CD4-positive, alpha-beta T cell treated with Interleukin-12 subunit alpha and Interleukin-12 subunit beta, for 1 hour (primary cell): ENCODE data around the gene PHF21B.
"Not testable (repeated sequence)": the region's sequence is repeated elsewhere in the genome, so short reads cannot be mapped to it uniquely, and the experiment has no call there.

Experiments used
- DNase-seq: peaks from one replicate; pipeline ENCODE4 v3.0.0-alpha.2; 2020

Gene PHF21B

GRCh38 chr22:45009606-45010531 is at the start of gene PHF21B:
TSS of gene PHF21B (minus strand) at chr22:45010005. CDS start at chr22:45009549, 456 bp downstream.
- DNase-seq = no peak

GRCh38 chr22:45059296-45059695 is 49.5 kb upstream of the PHF21B start:
- DNase-seq = no peak

GRCh38 chr22:45058622-45058912 is 48.8 kb upstream of the PHF21B start:
- DNase-seq = no peak

GRCh38 chr22:45055936-45056335 is 46.1 kb upstream of the PHF21B start:
- DNase-seq = no peak

DNA sequence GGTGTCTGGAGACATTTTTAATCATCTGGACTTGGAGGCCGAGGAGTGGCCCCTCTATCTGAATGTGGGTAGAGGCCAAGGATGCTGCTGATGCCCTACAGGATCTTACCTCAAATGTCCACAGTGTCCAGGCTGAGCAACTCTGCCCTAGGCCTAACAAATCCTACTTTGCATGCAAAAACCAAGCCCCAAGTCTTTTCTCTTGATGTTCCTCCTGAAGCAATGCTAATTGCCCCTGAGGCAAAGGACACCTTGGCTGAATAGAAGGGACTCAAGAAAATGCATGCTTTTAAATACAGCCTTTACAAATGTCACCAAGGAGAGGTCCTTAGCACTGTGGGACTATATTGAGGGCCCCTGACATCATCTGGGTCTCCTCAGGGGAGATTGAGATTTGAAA is 43.8 kb upstream of the PHF21B start:
- no peak for DNase-seq

DNA sequence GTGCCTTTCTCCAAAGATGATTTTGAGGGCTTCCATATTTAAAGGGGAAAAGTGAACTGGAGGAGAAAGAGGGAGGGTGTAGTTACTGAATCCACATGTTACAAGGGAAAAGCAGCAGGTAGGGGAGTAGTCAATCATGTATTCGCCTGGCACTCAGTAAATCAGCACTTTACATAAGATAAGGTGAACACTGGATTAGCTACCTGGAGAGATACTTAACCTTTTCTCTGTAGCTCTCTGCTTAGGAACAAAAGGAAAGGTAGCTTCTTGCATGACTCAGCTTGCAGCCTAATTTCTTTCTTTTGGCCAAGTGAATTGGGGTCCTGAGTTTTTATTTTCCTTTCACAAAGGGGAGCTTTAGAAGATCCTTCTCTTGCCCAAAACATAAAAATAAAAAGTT is 43.3 kb upstream of the PHF21B start:
- DNase-seq = no peak

DNA sequence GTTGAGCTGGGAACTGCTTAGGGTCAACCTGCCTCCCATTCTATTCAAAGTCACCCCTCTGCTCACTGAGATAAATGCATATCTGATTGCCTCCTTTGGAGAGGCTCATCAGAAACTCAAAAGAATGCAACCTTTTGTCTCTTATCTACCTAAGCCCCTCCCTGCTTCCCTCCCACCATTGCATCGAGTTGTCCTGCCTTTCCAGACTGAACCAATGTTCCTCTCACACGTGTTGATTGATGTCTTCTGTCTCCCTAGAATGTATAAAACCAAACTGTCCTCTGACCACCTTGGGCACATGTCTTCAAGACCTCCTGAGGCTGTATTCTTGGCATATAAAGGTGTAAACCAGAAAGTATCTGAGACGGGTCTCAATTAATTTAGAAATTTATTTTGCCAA is 42.9 kb upstream of the PHF21B start:
- not testable (repeated sequence) for DNase-seq

DNA sequence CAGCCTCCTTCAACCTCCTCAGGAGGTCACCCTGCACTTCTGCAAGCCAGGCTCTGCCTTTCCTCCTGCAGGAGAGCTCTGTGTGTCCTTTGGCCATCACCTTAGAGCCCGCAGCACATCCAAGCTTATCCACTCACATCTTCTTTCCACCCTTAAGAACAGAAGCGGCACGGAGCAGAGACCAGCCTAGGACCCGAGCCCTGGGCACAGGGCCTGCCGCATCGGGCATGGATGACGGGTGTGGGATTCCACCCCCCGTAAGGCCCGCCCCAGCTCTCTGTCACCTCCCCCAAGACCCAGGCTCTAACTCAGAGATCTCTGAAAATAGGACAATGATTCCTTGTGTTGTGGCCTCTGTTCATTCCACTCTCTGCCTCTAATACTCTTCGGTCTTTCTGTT is 42.1 kb upstream of the PHF21B start:
- DNase-seq = no peak

DNA sequence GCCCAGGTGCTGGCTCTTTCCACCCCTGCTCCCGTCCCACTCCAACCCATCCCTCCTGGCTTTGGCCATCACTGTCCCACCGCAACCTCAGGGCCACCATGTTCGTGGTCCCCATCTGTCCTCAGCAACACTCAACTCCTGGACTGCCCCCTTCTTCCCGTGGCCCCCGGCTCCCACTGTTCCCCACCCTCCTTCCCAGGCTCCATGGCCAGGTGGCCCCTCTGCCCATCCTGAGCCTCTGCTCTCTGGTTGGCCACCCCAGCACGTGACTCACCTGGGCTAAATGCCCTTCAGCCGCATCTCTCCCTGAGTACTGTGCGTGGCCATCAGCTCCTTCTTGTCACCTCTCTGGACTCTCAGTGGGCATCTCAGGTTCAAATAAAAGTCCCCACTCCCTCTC is 41.6 kb upstream of the PHF21B start:
- no peak for DNase-seq

GRCh38 chr22:45047260-45047659 is 37.5 kb upstream of the PHF21B start:
- no peak for DNase-seq

GRCh38 chr22:45045208-45045607 is 35.4 kb upstream of the PHF21B start:
- no peak for DNase-seq

GRCh38 chr22:45042263-45042662 is 32.5 kb upstream of the PHF21B start:
- no peak for DNase-seq

- DNase-seq = no peak
These were observed 29.3 kb upstream of the PHF21B start for GRCh38 chr22:45039133-45039532.

DNA sequence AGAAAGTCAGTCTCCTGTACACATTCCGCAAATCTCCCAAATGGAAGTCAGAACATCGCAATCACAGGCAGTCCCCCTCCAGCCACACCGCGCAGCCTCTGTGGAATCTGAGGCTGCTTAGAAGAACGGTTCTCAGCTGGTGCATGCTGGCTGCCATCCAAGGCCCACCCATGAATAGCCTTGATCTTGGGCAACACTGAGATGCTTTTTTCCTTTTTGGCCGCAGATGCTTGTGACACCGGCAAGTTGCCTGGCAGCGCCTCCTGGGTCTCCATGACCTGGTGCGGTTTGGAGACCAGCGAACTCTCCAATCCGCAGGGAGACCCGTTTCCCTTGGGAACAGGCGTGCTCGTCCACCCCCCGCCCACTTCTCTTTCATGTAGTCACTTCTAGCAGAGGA is 26.3 kb upstream of the PHF21B start:
- no peak for DNase-seq

DNA sequence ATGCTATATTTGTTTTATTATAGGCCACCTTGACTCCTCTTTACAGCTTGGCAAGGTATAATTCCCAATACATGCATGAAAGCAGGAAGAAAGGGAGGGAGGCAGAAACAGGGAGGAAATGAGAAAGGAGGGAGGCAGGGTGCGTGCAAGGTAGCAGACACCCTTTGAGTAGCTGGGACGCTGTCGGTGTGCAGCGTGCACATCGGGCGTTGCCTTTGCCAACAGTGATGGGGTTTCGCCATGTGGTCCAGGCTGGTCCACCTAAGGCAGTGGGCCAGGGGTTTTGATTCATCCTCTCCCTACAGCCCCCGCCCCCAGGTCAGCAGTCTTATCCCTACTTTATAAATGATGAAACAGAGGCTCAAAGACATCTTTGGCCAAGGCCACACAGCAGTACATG is 25.0 kb upstream of the PHF21B start:
- DNase-seq = no peak

DNA sequence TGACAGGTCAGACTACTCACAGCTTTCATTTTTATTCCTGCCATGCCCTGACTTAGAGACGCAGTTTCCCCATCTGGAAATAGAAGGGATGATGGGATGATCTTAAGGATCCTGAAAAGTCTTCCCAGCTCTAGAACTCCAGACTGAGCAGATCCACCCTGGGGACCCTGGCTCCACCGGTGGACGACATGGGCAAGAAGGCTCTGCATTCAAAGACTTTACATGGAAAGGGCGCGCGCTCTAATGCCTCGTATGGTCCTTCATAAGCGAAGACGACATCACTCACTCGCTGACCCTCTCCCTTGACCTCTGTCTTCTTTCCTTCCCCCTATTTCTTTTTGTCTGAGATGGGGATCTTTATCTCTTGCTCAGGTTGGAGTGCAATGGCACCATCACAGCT is 24.4 kb upstream of the PHF21B start:
- DNase-seq = no peak

DNA sequence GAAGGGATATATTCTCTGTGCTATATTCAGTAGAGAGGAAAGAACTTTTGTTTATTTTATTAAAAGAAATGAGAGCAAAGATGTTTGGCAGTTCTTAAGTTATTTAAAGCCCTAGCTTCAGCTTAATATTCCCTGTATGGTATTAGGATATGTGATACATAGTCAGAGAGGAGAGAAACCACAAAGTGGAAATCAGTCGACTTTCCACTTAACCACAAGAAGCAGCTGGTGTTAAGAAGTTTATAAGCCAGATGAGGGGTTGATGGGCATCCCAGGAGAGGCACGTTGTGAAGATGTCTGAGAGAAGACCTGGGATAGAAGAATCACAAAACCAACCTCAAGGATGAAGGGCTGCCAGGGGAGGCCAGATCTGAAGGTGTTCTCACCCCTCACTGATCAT is 23.3 kb upstream of the PHF21B start:
- DNase-seq = no peak

DNA sequence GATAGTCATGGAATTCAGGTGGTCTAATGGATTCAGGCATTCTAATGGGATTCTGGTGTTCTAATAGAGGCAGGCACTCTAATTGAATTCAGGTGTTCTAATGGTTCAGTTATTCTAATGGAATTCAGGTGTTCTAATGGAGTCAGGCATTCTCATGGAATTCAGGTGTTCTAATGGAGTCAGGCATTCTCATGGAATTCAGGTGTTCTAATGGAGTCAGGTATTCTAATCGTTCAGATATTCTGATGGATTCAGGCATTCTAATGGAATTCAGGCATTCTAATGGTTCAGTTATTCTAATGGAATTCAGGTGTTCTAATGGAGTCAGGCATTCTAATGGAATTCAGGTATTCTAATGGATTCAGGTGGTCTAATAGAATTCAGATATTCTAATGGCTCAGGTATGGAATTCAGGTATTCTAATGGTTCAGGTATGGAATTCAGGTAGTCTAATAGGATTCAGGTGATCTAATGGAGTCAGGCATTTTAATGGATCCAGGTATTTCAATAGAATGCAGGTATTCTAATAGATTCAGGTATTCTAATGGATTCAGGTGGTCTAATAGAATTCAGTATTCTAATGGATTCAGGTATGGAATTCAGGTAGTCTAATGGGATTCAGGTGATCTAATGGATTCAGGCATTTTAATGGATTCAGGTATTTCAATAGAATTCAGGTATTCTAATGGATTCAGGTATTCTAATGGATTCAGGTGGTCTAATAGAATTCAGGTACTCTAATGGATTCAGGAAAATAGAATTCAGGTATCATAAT is 22.0 kb upstream of the PHF21B start:
- no peak for DNase-seq

DNA sequence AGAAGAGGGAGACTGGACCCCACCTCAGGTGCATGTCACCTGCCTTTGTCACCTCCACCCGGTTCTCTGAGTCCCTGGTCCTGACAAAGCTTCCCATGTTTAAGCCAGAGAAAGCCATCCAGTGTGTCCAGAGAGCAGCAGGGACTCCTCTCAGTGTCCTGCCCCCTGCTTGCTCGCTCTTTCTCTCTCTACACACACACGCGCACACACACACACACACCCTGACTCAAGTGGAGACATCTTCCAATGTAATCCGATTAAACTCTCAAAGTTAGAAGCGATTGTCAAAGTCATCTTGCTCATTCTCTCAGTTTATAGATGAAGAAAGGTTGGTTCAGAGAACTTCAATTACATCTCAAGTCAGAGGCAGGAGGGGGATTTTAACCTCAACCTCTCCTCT is 19.7 kb upstream of the PHF21B start:
- no peak for DNase-seq

- no peak for DNase-seq
These were observed 16.7 kb upstream of the PHF21B start for GRCh38 chr22:45026511-45026910.

- no peak for DNase-seq
These were observed 13.6 kb upstream of the PHF21B start for GRCh38 chr22:45023431-45023830.

DNA sequence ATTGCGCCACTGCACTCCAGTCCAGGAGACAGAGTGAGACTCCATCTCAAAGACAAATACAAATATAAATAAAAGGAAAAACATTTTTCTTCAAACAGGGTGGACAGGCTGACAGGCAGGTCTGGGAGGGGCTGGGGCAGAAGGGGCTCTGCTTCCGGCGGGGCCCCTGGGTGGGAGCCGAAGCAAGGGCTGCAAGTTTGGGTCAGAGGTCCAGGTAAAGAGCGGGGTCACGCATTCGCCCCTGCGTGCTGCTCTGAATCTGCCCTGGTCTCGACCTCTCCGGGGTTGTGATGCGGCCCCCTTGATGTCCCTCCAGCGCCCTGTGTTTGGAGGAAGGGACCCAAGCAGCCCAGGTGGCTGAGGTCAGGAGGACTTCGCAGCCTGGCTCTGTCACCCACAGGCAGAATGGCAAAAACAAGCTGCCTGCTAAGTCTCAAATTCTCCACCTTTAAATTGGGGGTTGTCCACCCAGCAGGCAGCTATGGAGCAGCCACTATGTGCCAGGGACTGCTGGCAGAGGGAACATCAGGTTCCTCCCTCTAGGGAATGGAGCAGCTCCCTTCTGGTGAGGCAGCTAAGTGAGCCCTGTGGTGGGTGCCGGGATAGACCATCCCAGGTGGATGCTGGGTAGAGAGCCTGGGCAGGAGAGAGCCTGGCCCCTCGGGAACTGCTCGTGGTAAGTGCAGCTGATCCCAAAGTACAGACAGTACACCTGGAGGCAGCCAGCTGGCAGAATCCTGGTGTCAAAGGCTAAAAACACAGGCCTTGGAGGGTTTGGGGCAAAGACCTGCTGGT is 10.3 kb upstream of the PHF21B start:
- no peak for DNase-seq

DNA sequence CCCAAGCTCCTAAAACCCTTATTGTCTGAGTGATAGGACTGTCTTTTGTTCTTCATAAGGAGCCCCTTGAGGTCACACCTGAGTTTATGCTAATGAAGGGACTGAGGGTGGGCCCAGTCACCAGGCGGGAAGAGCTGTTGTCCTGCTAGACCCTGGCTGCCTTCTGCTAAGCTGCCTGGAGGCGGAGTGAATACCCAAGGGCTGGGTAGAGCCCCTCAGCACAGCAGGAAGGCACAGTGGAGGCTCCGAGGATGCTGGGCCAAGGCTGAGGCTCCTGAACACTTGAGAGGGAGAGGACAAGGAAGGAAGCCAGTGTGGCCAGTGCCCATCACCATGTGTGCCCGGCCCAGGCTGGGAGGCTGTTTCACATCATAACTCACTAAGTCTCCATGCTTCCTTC is 4.8 kb upstream of the PHF21B start:
- no peak for DNase-seq

- DNase-seq = no peak
These were observed 3.3 kb upstream of the PHF21B start for GRCh38 chr22:45013138-45013537.
